HepG2 (cell line): ENCODE data around the gene PRSS36. TPM values are rescaled to one million over a fixed set of nuclear protein-coding genes. Genes with fewer than 3 reads are reported as not detected.

Source experiments
- ATF7 ChIP-seq, 2 experiments: fragments of 450-650 bp in 1 of 2; sonication (generic) in 1 of 2; formaldehyde crosslinking in 1 of 2; IDR thresholded peaks; 2 replicates each; pipeline versions ENCODE4 v1.4.0 to v1.6.1; 2016 to 2020; ENCODE audit warnings: antibody characterized with exemption in 1 of 2, mild to moderate bottlenecking in 1 of 2, missing genetic modification reagents in 1 of 2
- CHD2 ChIP-seq: IDR thresholded peaks from 2 replicates; pipeline ENCODE4 v1.6.1; 2011; ENCODE audit warnings: low read depth, low read length, improper control_type of control experiment
- GLMP ChIP-seq: sonication (generic); formaldehyde crosslinking; IDR thresholded peaks from 2 replicates; pipeline ENCODE4 v1.9.0; 2021; ENCODE audit warnings: missing genetic modification reagents, mild to moderate bottlenecking, borderline replicate concordance
- HNRNPUL1 ChIP-seq: fragments of 200-400 bp; formaldehyde crosslinking; IDR thresholded peaks from 2 replicates; pipeline ENCODE4 v1.6.1; 2017; ENCODE audit warnings: low read depth, mild to moderate bottlenecking, low read length, moderate library complexity
- KAT2B ChIP-seq: fragments of 150-350 bp; IDR thresholded peaks from 2 replicates; pipeline ENCODE4 v1.6.1; 2014; ENCODE audit warnings: low read depth, low read length, borderline replicate concordance
- KDM2A ChIP-seq: sonication (generic); formaldehyde crosslinking; IDR thresholded peaks from 2 replicates; pipeline ENCODE4 v1.4.0; 2020; ENCODE audit warnings: low read depth, missing genetic modification reagents, borderline replicate concordance
- LRRFIP1 ChIP-seq: sonication (generic); formaldehyde crosslinking; conservative IDR thresholded peaks from 2 replicates; pipeline ENCODE4 v1.4.0; 2020; ENCODE audit warnings: missing genetic modification reagents
- MBD4 ChIP-seq: IDR thresholded peaks from 2 replicates; pipeline ENCODE4 v1.6.1; 2012; ENCODE audit warnings: low read length, inconsistent platforms, borderline replicate concordance
- MXD3 ChIP-seq: IDR thresholded peaks from 2 replicates; pipeline ENCODE4 v1.6.1; 2016; ENCODE audit warnings: mild to moderate bottlenecking, missing biosample characterization, missing genetic modification reagents
- PCBP2 ChIP-seq: fragments of 200-400 bp; formaldehyde crosslinking; optimal IDR thresholded peaks from 2 replicates; pipeline ENCODE3; 2018; ENCODE audit warnings: low read length, low read depth; ENCODE audit not compliant: poor library complexity, severe bottlenecking
- POLR2AphosphoS2 ChIP-seq: IDR thresholded peaks from 2 replicates; pipeline ENCODE4 v1.6.1; 2011; ENCODE audit warnings: low read depth, low read length, improper control_type of control experiment
- SIN3A ChIP-seq: IDR thresholded peaks from 2 replicates; pipeline ENCODE4 v1.6.1; 2011; ENCODE audit warnings: low read depth, mild to moderate bottlenecking, control low read depth, low read length, borderline replicate concordance
- ZBTB10 ChIP-seq: sonication (generic); formaldehyde crosslinking; IDR thresholded peaks from 2 replicates; pipeline ENCODE4 v1.4.0; 2020; ENCODE audit warnings: missing genetic modification reagents, borderline replicate concordance
- ZNF446 ChIP-seq: sonication (generic); formaldehyde crosslinking; IDR thresholded peaks from 2 replicates; pipeline ENCODE4 v1.5.0; 2020; ENCODE audit warnings: mild to moderate bottlenecking, missing genetic modification reagents
- ZNF639 ChIP-seq: conservative IDR thresholded peaks from 2 replicates; pipeline ENCODE4 v1.6.1; 2018; ENCODE audit warnings: missing genetic modification reagents
- ZNF7 ChIP-seq: IDR thresholded peaks from 2 replicates; pipeline ENCODE4 v1.6.1; 2016; ENCODE audit warnings: missing biosample characterization, missing genetic modification reagents
- ZNF800 ChIP-seq: sonication (generic); formaldehyde crosslinking; IDR thresholded peaks from 2 replicates; pipeline ENCODE4 v1.4.0; 2020; ENCODE audit warnings: missing genetic modification reagents
- ZSCAN12 ChIP-seq: sonication (generic); formaldehyde crosslinking; IDR thresholded peaks from 2 replicates; pipeline ENCODE4 v1.9.0; 2021; ENCODE audit warnings: mild to moderate bottlenecking, missing genetic modification reagents
- polyA plus RNA-seq, 8 experiments: library from polyadenylated mRNA; depleted of rRNA in 3 of 8; stranded (reverse) in 7 of 8; unstranded in 1 of 8; fragments of >200 nt; fragmentation: Illumina TruSeq in 4 of 8; extraction: Trizol in 4 of 8; gene quantifications; 2 replicates each; pipeline versions ENCODE4 v1.2.1 to v1.2.3, GENCODE V29; 2011 to 2016; ENCODE audit warnings: low read depth in 4 of 8, missing spikeins in 1 of 8, mixed read lengths in 1 of 8; ENCODE audit not compliant: insufficient read depth in 1 of 8
- total RNA-seq, 5 experiments: library from RNA; depleted of rRNA; stranded (reverse); fragments of >200 nt; fragmentation: Illumina TruSeq; extraction: Trizol; gene quantifications; 2 replicates each; pipeline ENCODE4 v1.2.3, GENCODE V29; 2016; ENCODE audit warnings: low read depth in 1 of 5

Gene PRSS36
- total and polyA plus RNA-seq, 2 of the 13 experiments (the other 11 are each of a cell fraction or from before 2014, with no cell fraction given), result 1.5 to 2.1 TPM

GRCh38 chr16:31196324-31197088 is 46.6 kb upstream of the PRSS36 start (continued):
- no peak for TF ChIP-seq ATF7 (IDR thresholded peaks at IDR 0.05)
- TF ChIP-seq ATF7 (CRISPR knock-in tag; IDR thresholded peaks at IDR 0.05), result no peak
- TF ChIP-seq MXD3, result no peak
- no peak for TF ChIP-seq ZNF639 (CRISPR knock-in tag)
- 0 out of 2 replicates have a peak, but pooled peaks have one; percentile 37 for TF ChIP-seq MBD4
- TF ChIP-seq ZBTB10 (CRISPR knock-in tag), result no peak
- no peak for TF ChIP-seq SIN3A
- no peak for TF ChIP-seq GLMP (CRISPR knock-in tag)
- TF ChIP-seq KDM2A (CRISPR knock-in tag), result no peak; the same call in 1 of the 2 replicates
- TF ChIP-seq CHD2, result no peak
- no peak for TF ChIP-seq ZNF7 (CRISPR knock-in tag)
- TF ChIP-seq HNRNPUL1, result no peak
- peak; percentile 68 for TF ChIP-seq POLR2AphosphoS2
- TF ChIP-seq ZNF446 (CRISPR knock-in tag), result no peak
- TF ChIP-seq LRRFIP1 (CRISPR knock-in tag), result no peak
- TF ChIP-seq ZNF800 (CRISPR knock-in tag), result no peak
- no peak for TF ChIP-seq PCBP2
- TF ChIP-seq ZSCAN12 (CRISPR knock-in tag), result no peak
- TF ChIP-seq KAT2B, result no peak
